ENCODE data around the gene NUDT14. TPM values are rescaled to one million over a fixed set of nuclear protein-coding genes. Genes with fewer than 3 reads are reported as not detected.

Gene NUDT14
- polyA plus RNA-seq, 1 donor from 2014 or later, result 55.0 TPM

- H3K4me2 ChIP-seq (ENCODE audit: low read length), result no peak overlapping the region
- H3K9me2 ChIP-seq (ENCODE audit: insufficient read depth, low read length), result no peaks in the 10 kb centered on the region
- no peak overlapping the region for H2AFZ ChIP-seq (ENCODE audit: low read depth, low read length)
- TF ChIP-seq TAF1 (IDR thresholded peaks at IDR 0.05; ENCODE audit: low read depth) (no peak), CTCF (IDR thresholded peaks at IDR 0.05; ENCODE audit: poor library complexity, severe bottlenecking) (no peak), SMC3 (conservative IDR thresholded peaks at IDR 0.05; ENCODE audit: poor library complexity) (no peak), MXI1 (conservative IDR thresholded peaks at IDR 0.05; ENCODE audit: poor library complexity, severe bottlenecking) (no peak)
- H3K9me3 ChIP-seq (ENCODE audit: low read length), result peaks cover 13% of the 10 kb centered on the region
- no peaks in the 10 kb centered on the region for H3K27me3 ChIP-seq (ENCODE audit: insufficient read depth, low read depth, low read length)
- H3F3A ChIP-seq (ENCODE audit: insufficient read depth, low read length, poor library complexity, severe bottlenecking), result no peaks in the 10 kb centered on the region
- H3K4me3 ChIP-seq (ENCODE audit: low read length), result no peak overlapping the region
- H3K36me3 ChIP-seq (ENCODE audit: insufficient read depth, low read length), result no peaks in the 10 kb centered on the region
- no peak overlapping the region for H3K27ac ChIP-seq (ENCODE audit: low read length)
- no peaks in the 10 kb centered on the region for H4K20me1 ChIP-seq (ENCODE audit: insufficient read depth)
- no peaks in the 10 kb centered on the region for H3K79me2 ChIP-seq (replicated peaks; ENCODE audit: insufficient read depth, low read length)
- H3K9ac ChIP-seq (ENCODE audit: low read length), result no peak overlapping the region
These were observed 37.6 kb downstream of the NUDT14 start for GRCh38 chr14:105143451-105144025.

- TF ChIP-seq RAD21 (conservative IDR thresholded peaks at IDR 0.05) (no peak), CTCF (IDR thresholded peaks at IDR 0.05; ENCODE audit: poor library complexity, severe bottlenecking) (no peak), EP300 (conservative IDR thresholded peaks at IDR 0.05; ENCODE audit: poor library complexity, severe bottlenecking) (no peak), REST (IDR thresholded peaks at IDR 0.05; ENCODE audit: borderline replicate concordance) (no peak), MXI1 (conservative IDR thresholded peaks at IDR 0.05; ENCODE audit: poor library complexity, severe bottlenecking) (no peak), EZH2 (IDR thresholded peaks at IDR 0.05; ENCODE audit: borderline replicate concordance, insufficient read depth, low read length, poor library complexity, severe bottlenecking) (no peak), TAF1 (IDR thresholded peaks at IDR 0.05; ENCODE audit: low read depth) (no peak), SMC3 (conservative IDR thresholded peaks at IDR 0.05; ENCODE audit: poor library complexity) (no peak)
- Histone ChIP-seq H3K9me2 (ENCODE audit: insufficient read depth, low read length) (no peaks in the 10 kb centered on the region), H2AFZ (ENCODE audit: low read depth, low read length) (no peak overlapping the region), H3K9ac (ENCODE audit: low read length) (no peak overlapping the region), H3K27ac (ENCODE audit: low read length) (no peak overlapping the region), H3K79me2 (replicated peaks; ENCODE audit: insufficient read depth, low read length) (no peaks in the 10 kb centered on the region), H3F3A (ENCODE audit: insufficient read depth, low read length, poor library complexity, severe bottlenecking) (no peaks in the 10 kb centered on the region), H3K4me2 (ENCODE audit: low read length) (no peak overlapping the region), H3K9me3 (ENCODE audit: low read length) (peaks cover 13% of the 10 kb centered on the region), H4K20me1 (ENCODE audit: insufficient read depth) (no peaks in the 10 kb centered on the region), H3K27me3 (ENCODE audit: insufficient read depth, low read depth, low read length) (no peaks in the 10 kb centered on the region), H3K4me3 (ENCODE audit: low read length) (no peak overlapping the region), H3K36me3 (ENCODE audit: insufficient read depth, low read length) (no peaks in the 10 kb centered on the region)
These were observed 38.3 kb downstream of the NUDT14 start for GRCh38 chr14:105142651-105143450.

Data from neural cell (in vitro differentiated cells).